IMR-90 (cell line): ENCODE results near the gene NUTM2B.
"Not testable (repeated sequence)": the region's sequence is repeated elsewhere in the genome, so short reads cannot be mapped to it uniquely, and the experiment has no call there.

Experiments used
- CTCF ChIP-seq: conservative IDR thresholded peaks from 2 replicates; pipeline ENCODE4 v1.5.1; 2012; ENCODE audit warnings: mild to moderate bottlenecking, low read depth, low read length, improper control_type of control experiment
- RAD21 ChIP-seq: IDR thresholded peaks from 2 replicates; pipeline ENCODE4 v1.6.1; 2012; ENCODE audit warnings: low read length, improper control_type of control experiment
- USF2 ChIP-seq: fragments of 150-350 bp; IDR thresholded peaks from 2 replicates; pipeline ENCODE4 v1.6.1; 2017; ENCODE audit warnings: mild to moderate bottlenecking, antibody characterized with exemption, low read length, low read depth

- not testable (repeated sequence) for TF ChIP-seq CTCF, USF2, RAD21
Measured at GRCh38 chr10:79707017-79707416, 4.0 kb downstream of the NUTM2B start.
